Mononuclear cell (primary cell): Measurements from ENCODE around the gene SIN3A. TPM values are rescaled to one million over a fixed set of nuclear protein-coding genes. Genes with fewer than 3 reads are reported as not detected.

Experiments used
- H3K27me3 ChIP-seq: 2 replicates; pipeline ENCODE4 v1.6.0; 2011; ENCODE audit warnings: low read length, control low read depth; ENCODE audit not compliant: insufficient read depth
- H3K4me1 ChIP-seq: 2 replicates; pipeline ENCODE4 v1.5.1; 2011; ENCODE audit warnings: mild to moderate bottlenecking, low read length, control low read depth; ENCODE audit not compliant: insufficient read depth
- H3K4me3 ChIP-seq: 2 replicates; pipeline ENCODE4 v1.5.1; 2011; ENCODE audit warnings: mild to moderate bottlenecking, low read length, moderate library complexity
- H3K9me3 ChIP-seq: 2 replicates; pipeline ENCODE4 v1.5.1; 2011; ENCODE audit warnings: low read depth, mild to moderate bottlenecking, control low read depth, low read length
- total RNA-seq: library from RNA; depleted of rRNA; stranded (reverse); fragments of >200 nt; gene quantifications from one replicate; pipeline ENCODE4 v1.2.3, GENCODE V29; 2012

SIN3A gene
- total RNA-seq, 1 donor, result 100 TPM

GRCh38 chr15:75369897-75370581 lies 81.5 kb downstream of the SIN3A start:
- Histone ChIP-seq H3K4me1 (peaks cover 21% of the 10 kb centered on the region), H3K4me3 (no peak overlapping the region), H3K27me3 (no peaks in the 10 kb centered on the region), H3K9me3 (no peaks in the 10 kb centered on the region)

GRCh38 chr15:75368689-75369239 lies 82.7 kb downstream of the SIN3A start:
- no peaks in the 10 kb centered on the region for H3K27me3 ChIP-seq

DNA sequence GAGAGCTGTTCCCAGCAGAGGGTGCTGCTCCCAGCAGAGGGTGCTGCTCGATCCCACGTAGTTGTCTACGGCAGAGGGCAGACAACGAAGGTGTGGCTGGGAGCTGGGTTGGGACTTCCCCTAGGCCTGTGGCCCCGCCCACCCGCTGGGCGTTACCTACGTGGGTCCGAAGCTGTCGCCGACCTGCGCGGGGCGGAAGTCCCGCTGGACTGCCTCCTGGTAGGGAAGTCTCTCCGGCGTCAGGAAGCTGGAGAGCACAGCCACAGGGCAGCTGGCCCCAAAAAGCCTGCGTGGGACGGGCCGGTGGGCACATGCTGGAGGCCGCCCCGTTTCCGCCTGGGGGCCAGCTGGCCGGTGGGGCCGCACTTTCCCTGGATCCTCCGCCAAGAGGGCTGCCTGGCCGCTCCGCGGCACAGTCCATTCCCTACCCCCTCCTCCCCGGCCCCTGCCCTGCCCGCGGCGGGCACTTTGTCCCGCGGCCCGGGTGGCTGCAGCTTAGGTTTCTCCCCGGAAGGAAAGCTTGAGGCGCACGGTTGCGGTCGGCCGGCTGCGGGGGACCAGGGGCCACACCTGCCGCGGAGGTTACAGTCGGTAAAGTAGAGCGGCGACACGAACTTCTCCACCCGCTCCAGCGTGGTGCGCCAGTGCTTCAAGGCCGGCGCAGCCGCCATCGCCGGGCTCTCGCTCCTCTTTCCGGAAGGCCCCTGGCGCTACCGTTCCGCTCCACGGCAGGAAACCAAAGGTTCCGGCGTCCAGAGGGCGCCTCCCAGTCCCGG lies 83.4 kb downstream of the SIN3A start, which contains the start of gene MAN2C1:
Gene MAN2C1, minus strand, starts transcription at position 695 of the 776 bp plus-strand sequence. Its CDS starts 24 bp downstream, at position 671.
- Histone ChIP-seq H3K4me1 (peaks cover 21% of the 10 kb centered on the region), H3K27me3 (no peaks in the 10 kb centered on the region)

More at GRCh38 chr15:75368689-75369239, 82.7 kb downstream of the SIN3A start:
- Histone ChIP-seq H3K9me3 (no peaks in the 10 kb centered on the region), H3K4me3 (peak overlapping the region; percentile 83), H3K4me1 (peaks cover 21% of the 10 kb centered on the region)

DNA sequence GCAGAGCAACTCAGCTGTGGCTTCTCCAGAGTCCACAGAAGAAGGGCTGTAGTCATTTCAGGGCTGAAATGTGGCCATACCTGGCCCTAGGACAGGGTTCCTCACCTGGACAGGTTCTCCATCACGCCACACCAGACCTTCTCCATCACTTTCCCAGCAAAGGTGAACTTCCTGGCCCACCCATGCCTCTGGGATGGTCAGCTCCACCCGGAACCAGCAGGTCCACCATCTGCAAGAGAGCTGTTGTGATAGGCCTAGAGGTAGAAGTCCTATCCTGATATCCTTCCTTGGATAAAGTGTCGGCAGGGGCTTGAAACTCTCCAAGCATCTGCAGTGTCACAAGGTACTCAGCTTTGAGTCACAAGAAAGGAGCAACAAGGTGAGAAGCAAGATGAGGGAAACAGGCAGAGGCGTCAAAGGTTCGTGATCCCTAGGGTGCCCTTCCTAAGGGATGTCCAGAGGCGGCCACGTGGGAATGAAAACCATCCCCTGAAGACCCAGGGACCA lies 84.0 kb downstream of the SIN3A start:
- Histone ChIP-seq H3K4me3 (peak overlapping the region; percentile 83), H3K4me1 (peaks cover 21% of the 10 kb centered on the region), H3K27me3 (no peaks in the 10 kb centered on the region), H3K9me3 (no peaks in the 10 kb centered on the region)

More for the DNA sequence above, 83.4 kb downstream of the SIN3A start, which contains the start of gene MAN2C1:
- Histone ChIP-seq H3K9me3 (no peaks in the 10 kb centered on the region), H3K4me3 (peak within 1 kb of the TSS; percentile 83)

GRCh38 chr15:75367006-75367405 lies 84.5 kb downstream of the SIN3A start:
- H3K27me3 ChIP-seq, result no peaks in the 10 kb centered on the region
- H3K9me3 ChIP-seq, result no peaks in the 10 kb centered on the region
- no peak overlapping the region for H3K4me3 ChIP-seq
- H3K4me1 ChIP-seq, result peaks cover 21% of the 10 kb centered on the region

DNA sequence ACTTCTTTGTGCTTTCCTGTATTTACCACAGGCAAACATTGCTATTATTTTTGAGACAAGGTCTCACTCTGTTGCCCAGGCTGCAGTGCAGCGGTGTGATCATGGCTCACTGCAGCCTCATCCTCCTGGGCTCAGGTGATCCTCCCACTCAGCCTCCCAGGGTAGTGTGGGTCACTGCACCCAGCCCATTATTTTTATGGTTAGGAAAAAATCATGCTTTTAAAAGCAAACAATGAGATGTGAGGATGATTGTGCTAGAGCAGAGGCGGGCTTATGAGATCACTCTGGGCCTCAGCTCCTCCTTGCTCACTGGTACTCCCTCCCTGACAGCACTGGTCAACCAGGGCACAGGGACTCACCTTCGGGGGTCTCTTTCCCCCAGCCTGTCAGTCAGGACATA lies 85.3 kb downstream of the SIN3A start:
- H3K27me3 ChIP-seq, result no peaks in the 10 kb centered on the region
- peaks cover 21% of the 10 kb centered on the region for H3K4me1 ChIP-seq
- no peak overlapping the region for H3K4me3 ChIP-seq
- H3K9me3 ChIP-seq, result no peaks in the 10 kb centered on the region

DNA sequence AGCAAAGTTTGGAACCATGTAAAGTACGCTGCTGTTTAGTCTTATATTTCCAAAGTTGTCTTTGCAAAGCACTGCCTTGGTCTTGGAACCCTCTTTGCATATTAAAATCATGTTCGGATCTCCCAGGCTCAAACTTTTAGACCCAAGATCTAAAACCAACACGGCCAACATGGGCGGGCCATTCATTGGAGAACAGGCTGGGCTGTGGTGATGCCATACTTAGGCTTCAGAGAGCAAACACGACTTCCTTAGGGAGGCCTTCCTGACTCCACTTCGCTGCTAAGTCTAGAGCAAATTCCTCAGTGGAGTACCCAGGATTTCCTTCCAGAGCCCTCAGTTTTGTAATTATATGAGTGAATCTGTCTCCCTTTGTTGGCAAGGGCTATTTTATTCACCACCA lies 86.6 kb downstream of the SIN3A start:
- Histone ChIP-seq H3K4me3 (no peak overlapping the region), H3K4me1 (peaks cover 20% of the 10 kb centered on the region), H3K9me3 (no peaks in the 10 kb centered on the region), H3K27me3 (no peaks in the 10 kb centered on the region)

- Histone ChIP-seq H3K27me3 (no peaks in the 10 kb centered on the region), H3K4me3 (no peak overlapping the region), H3K9me3 (no peaks in the 10 kb centered on the region), H3K4me1 (peaks cover 9% of the 10 kb centered on the region)
Measured at GRCh38 chr15:75363786-75364185, 87.7 kb downstream of the SIN3A start.

GRCh38 chr15:75362642-75363249 lies 88.7 kb downstream of the SIN3A start:
- Histone ChIP-seq H3K4me3 (no peak overlapping the region), H3K4me1 (peaks cover 7% of the 10 kb centered on the region), H3K9me3 (no peaks in the 10 kb centered on the region), H3K27me3 (no peaks in the 10 kb centered on the region)

DNA sequence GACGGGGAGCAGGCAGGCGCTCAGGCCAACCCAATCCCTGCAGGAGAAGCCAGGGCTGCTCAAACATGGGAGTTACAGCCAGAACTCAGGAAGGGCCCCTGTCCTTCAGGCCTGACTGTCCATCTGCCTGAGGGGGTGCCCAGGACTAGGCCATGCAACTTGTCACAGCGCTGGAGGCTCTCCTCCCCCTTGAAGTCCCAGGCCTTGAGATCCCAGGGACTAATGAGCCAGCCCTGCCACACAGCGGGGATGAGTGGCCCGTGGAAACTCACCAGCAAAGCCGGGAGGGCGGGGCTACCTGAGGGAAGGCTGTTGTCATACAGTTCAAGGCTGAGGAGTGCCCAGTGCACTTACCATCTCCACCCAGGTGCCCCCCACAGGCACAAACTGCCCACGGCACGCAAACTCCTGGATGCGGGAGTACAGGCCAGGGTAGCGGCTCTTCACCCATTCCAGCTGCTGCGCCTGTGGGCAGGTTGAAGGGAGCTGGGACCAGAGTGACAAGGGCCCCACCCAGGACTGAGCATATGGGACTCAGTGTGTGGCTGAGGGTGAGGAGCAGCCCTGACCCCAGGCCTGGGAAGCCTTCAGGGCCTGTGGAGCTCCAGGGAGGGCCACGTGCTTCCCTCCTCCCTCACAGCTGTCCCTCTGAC lies 89.4 kb downstream of the SIN3A start:
- H3K9me3 ChIP-seq, result no peaks in the 10 kb centered on the region
- peaks cover under 1% of the 10 kb centered on the region for H3K4me1 ChIP-seq

GRCh38 chr15:75361361-75361988 lies 90.0 kb downstream of the SIN3A start:
- Histone ChIP-seq H3K4me3 (no peak overlapping the region), H3K27me3 (no peaks in the 10 kb centered on the region), H3K9me3 (no peaks in the 10 kb centered on the region), H3K4me1 (no peaks in the 10 kb centered on the region)

More for the DNA sequence above, 89.4 kb downstream of the SIN3A start:
- Histone ChIP-seq H3K4me3 (no peak overlapping the region), H3K27me3 (no peaks in the 10 kb centered on the region)

- Histone ChIP-seq H3K4me3 (no peak overlapping the region), H3K4me1 (no peaks in the 10 kb centered on the region), H3K9me3 (no peaks in the 10 kb centered on the region), H3K27me3 (no peaks in the 10 kb centered on the region)
Measured at GRCh38 chr15:75360856-75361255, 90.6 kb downstream of the SIN3A start.

GRCh38 chr15:75360391-75360790 lies 91.1 kb downstream of the SIN3A start:
- Histone ChIP-seq H3K9me3 (no peaks in the 10 kb centered on the region), H3K4me1 (no peaks in the 10 kb centered on the region), H3K27me3 (no peaks in the 10 kb centered on the region), H3K4me3 (no peak overlapping the region)
